Renal cortex interstitium (tissue), 11 donors: ENCODE measurements around the gene MRPL18. TPM values are rescaled to one million over a fixed set of nuclear protein-coding genes. Genes with fewer than 3 reads are reported as not detected.

Source experiments
- DNase-seq, 11 donors: peaks; one replicate each; pipeline ENCODE4 v3.0.0-alpha.2; 2013; ENCODE audit warnings: low read depth in 9 of 11, low spot score in 4 of 11; ENCODE audit errors: extremely low read depth in 1 of 11
- polyA plus RNA-seq, 3 donors: library from polyadenylated mRNA; unstranded; fragments of 120-200 nt; gene quantifications; one replicate each; pipeline ENCODE4 v1.2.1, GENCODE V29; 2013; ENCODE audit not compliant: insufficient read length in 3 of 3

Gene MRPL18
- polyA plus RNA-seq, 3 donors, result 58.9 to 71.8 (median 63.0) TPM

DNA sequence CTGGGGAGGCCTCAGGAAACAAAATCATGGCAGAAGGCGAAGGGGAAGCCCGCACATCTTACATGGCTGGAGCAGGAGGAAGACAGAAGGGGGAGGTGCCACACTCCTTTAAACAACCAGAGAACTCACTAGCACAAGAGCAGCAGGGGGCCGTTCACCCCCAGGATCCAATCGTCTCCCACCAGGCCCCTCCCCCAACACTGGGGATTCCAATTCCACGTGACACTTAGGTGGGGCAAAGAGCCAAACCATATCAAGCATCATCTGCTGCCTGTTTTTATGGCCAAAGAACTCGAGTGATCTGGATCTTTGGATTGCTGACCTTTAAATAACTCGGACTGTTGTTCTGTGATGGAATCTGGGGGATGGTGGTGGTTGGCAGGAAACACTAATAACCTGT, 37.8 kb downstream of the MRPL18 start:
- DNase-seq, result no peak

DNA sequence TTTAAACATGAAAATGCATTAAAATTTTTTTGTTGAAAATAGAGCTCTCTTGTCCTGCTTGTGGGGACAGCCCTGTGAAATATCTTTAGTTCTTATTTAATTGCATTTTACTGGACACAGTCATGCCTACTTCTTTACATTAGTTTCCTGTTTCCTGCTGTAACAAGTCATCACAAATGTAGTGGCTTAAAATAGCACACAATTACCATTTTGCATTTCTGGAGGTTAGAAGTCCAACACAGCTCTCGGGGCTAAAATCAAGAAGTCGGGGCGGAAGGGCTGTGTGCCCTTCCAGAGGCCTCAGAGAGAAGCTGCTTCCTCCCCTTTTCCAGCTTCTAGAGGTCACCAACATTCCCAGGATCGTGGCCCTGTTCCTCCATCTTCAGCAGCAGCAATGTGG, 39.3 kb downstream of the MRPL18 start:
- DNase-seq, result no peak

DNA sequence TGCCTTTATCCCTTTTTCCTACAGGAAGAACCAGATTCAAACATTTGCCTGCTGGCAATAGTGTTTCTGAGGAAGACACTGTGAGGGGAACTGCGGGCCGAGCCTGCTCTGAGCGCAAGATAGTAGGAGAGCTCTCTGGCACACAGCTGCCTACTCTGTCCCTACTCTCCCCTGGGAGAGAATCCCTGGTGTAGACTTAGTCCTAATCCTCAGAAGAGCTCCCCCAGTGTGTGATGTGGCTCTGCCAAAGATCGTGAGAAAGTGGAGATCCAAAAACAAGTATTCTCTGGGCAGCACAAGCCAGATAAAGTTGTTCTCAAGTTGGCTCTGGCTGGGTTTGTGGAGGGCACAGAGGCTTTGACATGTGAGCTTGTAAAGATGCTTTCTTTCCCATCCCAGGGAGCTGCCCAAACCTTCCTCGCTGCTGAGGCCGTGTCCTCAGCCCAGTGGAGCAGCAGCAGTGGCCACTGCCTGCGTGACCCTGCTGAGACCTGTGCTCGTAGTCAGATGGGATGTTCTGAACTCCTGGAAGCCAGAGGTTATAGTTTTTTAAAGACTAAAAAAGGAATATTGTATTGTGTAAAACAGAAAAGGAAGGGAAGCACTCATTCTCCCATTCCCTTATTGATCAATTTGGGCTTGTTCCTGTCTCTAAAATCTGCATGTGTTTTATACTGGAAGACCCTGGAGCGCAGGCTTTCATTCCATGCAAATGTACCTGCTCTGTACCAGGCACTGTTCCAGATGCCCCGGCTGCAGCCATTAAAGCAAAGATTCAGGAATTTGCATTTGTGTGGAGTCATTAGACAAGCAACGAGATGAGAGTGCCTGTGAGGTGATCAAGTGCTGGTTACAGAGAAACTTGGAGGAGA, 40.5 kb downstream of the MRPL18 start:
- DNase-seq, result no peak

DNA sequence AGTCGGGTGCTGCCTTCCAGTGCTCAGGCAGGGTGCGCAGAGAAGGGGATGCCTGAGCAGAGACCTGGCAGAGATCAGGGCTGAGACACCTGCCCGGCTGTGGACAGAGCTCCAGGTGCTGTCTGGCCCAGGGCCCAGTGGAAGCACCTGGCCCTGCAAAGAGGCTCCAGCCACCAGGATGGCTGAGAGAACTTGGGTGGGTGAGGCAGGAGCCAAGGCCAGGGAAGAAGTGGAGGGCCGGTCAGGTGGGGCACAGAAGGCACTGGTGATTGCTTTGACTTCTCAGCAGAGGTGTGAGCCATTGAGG, 41.1 kb downstream of the MRPL18 start:
- no peak for DNase-seq

DNA sequence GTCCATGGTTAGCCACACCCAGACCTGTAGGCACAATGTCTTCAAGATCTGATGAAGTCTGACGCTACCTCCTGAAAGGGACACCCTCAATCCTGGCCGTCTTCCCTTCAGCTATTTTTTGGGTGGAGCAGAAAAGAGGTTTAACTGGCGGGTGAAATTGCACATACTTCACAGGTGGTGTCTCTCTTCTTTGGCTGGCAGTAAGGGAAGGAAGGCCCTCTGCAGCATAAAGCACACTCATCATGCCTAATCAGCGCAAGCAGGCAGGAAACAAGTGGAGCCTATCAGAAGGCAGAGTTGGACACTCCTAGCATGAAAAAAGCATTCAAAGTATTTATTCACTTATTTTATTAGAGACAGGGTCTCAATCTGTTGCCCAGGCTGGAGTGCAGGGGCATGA, 42.7 kb downstream of the MRPL18 start:
- no peak for DNase-seq

DNA sequence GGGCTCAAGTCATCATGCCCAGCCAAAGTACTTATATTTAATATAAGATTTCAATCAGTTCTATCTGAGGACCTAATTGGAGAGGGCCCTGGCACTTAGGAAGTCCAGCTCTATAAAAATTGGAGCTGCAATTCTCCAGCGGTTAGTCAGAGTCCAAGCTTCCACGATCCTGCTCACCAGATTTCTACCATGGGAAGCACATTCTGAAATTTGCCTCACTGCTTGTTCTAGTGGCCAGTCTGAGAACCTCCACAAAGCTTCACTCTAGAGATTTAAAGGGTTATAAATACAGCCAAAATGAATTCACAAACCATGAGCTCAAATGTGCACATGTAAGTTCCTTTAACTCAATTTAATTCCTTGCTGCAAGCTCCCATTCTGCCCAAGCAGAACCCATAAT, 43.3 kb downstream of the MRPL18 start:
- no peak for DNase-seq

DNA sequence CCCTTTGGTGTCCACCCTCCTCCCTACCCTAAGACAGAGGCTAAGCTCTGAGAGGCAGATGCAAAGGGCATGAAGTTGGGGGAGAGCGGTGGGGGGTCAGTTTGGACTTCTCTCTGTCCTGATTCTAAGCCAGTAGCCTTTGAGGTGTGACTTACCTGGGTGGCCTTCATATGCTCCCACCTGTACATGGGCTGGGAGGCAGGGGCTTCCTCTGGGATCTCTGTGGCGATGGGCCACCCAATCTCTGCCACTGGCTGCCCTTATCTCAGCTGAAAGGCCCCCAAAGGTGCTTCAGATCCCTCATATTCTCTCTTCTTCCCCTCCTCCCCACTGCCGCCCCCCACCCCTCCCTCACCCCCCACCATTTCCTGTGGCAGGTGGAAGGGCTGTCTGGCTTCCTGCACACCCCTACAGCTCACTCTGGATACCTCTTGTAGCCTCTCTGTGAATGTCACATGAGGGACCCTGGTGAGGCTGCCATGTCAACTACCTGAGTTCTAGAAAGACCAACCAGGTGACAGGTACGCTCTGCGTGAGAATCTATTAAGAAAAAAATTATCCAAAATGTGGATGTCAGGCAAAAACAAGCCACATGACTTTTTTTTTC, 43.8 kb downstream of the MRPL18 start:
- no peak for DNase-seq

DNA sequence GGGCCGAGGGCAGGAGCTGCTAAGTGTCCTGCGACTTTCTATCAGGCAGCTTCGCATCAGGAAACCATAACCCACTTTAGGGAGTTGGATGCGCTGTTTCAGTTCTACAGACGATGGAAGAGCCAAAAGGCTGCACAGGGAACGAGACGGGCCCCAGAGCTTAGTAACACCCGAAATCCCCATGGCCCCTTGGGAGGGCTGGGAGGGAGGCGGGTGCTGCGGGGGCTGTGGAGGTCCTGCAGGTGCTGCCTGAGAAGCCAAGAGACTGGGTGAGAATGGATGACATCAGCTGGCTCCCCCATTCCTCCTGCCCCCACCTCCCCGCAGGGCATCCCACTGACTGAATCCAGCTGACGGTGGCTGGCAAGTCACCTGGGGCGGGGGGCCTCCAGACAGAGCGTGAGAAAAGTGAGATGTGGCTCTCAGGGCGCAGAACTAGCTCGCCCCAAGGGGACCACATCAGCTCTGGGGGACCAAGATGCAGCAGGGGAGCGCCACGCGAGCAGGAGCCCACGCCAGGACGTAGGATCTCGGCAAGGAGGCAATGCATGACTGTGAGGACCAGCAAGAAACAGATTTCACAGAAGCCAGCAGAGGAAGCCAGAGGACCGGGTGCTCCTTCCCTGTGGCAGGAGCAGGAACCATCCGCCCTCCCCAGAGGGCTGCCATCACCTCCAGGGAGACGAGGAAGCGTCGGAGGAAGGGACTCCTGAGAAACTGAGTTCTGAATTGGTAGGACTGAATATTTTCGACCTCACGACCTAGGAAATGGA, 46.6 kb downstream of the MRPL18 start:
- DNase-seq, result no peak

DNA sequence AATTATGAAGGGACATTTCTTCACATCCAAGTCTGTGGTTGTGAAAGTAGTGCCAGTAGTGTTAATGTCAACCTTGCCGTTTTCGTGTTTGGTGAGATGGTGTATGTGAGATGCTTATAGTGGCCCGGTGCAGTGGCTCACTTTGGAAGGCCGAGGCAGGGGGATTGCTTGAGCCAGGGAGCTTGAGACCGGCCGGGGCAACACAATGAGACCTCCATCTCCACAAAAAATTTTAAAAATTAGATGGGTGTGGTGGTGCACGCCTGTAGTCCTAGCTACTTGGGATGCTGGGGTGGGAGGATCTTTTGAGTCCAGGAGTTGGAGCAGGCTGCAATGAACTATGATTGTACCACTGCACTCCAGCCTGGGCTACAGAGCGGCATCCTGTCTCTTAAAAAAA, 47.2 kb downstream of the MRPL18 start:
- no peak for DNase-seq

DNA sequence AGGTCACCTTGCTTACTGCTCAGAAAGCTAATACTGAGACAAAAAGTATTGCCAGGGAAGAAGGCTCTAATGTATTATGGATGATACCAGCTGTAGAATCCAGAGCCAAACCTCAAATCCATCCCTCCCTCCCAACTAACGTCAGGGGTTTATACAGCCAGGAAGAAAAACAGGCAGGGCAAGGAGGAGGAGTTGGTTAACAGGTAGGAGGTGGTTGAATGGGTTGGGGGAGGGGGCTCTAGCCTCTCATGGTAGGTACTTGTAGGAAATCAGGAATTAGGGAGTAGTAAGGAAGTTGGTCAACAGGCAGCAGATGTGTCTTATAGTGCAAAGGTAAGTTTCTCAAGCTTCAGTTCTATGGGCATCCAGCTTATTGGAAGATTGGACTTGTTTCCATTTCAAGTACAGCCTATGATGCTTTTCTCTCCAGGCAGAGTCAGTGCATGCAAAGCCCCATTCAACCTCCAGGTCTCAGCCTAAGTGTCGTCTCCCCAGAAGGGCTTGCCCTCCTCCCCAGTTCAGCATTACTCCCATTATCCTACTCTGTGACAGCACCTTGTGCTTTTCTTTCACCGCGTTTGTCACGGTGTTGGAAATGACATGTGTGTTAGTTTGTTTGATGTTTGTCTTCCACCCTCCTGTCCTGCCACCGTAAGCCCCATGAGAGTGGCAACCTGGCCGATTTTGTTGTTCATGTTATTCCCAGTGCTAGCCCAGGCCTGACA, 47.9 kb downstream of the MRPL18 start:
- DNase-seq, result no peak

DNA sequence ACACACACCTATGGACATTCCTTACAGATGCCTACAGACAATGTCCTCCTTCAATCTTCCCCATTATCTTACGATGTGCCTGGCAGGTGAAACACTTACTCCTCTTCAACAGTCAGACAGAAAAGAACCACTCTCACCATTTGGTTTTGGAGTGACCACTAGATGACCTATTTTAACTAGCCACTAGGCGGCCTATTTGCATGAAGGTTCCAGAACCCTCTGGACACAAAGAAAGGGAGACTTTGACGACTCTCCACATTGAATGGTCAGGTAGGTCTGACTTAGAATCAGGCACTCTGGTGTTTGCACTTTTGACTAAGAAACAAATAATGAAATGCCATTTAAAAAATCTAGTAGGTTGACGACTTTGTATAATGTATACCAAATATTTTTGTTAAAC, 51.8 kb downstream of the MRPL18 start:
- DNase-seq, result no peak

DNA sequence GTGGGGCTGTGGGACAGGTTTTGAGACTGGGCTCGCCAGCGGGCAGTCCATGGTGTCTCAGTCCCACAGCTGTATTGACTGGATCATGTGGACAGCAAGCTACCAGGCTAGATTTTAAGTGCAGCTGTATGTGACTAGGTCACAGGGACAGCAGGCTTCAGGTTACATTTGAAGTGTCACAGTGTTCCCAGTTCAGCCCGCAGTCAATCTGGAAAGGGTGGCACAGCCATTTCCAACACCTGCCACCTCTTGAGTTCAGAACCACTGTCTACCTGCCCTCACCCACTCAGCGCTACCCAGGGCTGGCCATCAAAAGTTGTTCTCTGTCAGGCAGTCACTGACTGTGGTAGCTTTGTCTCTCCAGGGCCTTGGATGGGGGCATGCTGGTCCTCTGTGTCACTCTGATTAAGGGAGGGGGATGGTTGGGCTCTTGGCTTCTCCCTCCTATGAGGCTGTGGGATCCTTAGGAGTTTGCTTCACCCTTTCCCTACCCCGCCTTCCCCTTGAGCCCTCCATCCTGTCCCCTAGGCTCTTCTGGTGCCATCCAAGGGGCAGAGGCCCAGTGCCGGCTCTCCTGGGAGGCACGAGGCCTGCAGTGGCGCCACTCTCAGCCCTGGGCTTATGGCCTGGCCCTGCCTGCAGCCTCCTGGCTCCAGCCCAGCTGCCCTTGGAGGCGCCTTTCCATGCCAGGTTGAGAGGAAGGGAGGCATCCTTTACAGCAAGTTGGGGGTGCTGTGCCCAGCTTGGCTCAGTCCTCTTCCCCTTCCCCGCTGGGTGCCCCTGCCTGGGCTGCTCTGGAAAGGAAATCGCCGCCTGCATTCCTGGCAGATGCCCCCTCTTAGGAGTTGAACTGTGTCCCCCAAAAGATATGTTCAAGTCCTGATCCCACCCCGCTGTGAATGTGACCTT, 54.7 kb downstream of the MRPL18 start:
- no peak for DNase-seq

Other genes starting within 250 kb of the MRPL18 start
- 100 to 1,000 TPM; 107 to 124 (median 114) TPM for gene SOD2, start 97.2 kb upstream of the MRPL18 start, polyA plus RNA-seq
- 100 to 1,000 TPM; 123 to 146 (median 125) TPM for gene WTAP, start 63.0 kb upstream of the MRPL18 start, polyA plus RNA-seq
- 10 to 100 TPM; 43.6 to 58.3 (median 51.0) TPM for gene ACAT2, start 28.4 kb upstream of the MRPL18 start, polyA plus RNA-seq
- 100 to 1,000 TPM; 260 to 295 (median 266) TPM for gene TCP1, start 865 bp upstream of the MRPL18 start, polyA plus RNA-seq
- gene PNLDC1, start 9.8 kb downstream of the MRPL18 start, polyA plus RNA-seq, result under 1 TPM; 0.14 to 0.35 (median 0.24) TPM
- under 1 TPM; 0.02 to 0.05 (median 0.03) TPM for gene MAS1, start 100.5 kb downstream of the MRPL18 start, polyA plus RNA-seq
- gene IGF2R, start 178.6 kb downstream of the MRPL18 start, polyA plus RNA-seq, result 10 to 100 TPM; 59.5 to 61.1 (median 60.8) TPM